ENCODE measurements around the gene ABR.
"Not testable (repeated sequence)": the region's sequence is repeated elsewhere in the genome, so short reads cannot be mapped to it uniquely, and the experiment has no call there.

Gene ABR

DNA sequence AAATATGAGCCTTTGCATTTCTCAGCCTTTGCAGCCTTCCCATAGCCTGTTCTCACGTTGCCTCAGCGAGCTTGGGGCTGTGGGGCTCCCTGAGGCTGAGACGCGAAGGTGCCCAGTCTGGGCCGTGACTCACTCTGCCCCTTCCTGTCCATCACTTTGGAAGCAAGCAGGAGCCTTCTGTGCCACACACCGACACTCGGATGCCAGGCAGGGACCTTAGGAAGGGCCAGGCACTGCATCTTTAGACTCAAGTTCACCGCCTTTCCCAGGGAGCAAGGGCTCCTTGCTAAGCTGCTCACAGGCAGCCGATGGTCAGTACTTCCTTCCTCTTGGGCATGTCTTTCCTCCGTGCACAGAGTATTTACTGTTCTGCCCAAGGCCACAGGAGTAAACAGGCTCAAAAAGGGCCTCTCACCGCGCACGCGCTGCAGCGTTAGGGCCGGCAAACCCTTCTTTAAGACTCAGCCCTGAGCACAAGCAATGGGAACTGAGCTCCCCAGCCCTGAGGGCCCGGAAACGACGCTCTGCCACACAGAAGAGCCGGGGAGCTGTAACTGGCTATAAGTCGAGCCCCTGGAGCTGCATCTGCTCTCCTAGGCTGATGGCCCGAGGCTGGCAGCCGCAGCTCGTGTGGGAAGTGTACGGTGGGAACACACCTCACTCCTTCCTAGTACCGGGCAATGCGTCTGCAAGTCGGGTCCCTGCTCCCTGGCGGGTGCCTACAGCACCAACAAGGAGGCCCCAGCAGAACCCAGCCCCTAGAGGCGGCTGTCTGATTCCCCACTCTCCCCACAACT, 175.6 kb downstream of the ABR start:
- DNase-seq = no peak

DNA sequence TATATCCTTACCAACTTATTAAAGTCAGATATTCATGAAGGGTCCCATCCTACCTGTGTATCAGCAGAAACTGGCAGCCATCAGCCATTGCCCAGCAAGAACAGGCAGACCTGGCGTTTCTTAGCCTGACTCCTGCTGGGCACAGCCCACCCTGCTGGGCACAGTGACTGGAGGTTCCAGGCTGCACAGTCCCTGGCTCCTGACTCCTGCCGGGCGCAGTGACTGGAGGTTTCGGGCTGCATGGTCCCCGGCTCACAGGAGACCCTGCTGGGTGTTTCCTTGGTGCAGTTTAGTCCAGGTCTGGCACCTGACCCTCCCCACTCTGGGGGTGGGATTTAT, 176.2 kb downstream of the ABR start:
- DNase-seq = no peak

DNA sequence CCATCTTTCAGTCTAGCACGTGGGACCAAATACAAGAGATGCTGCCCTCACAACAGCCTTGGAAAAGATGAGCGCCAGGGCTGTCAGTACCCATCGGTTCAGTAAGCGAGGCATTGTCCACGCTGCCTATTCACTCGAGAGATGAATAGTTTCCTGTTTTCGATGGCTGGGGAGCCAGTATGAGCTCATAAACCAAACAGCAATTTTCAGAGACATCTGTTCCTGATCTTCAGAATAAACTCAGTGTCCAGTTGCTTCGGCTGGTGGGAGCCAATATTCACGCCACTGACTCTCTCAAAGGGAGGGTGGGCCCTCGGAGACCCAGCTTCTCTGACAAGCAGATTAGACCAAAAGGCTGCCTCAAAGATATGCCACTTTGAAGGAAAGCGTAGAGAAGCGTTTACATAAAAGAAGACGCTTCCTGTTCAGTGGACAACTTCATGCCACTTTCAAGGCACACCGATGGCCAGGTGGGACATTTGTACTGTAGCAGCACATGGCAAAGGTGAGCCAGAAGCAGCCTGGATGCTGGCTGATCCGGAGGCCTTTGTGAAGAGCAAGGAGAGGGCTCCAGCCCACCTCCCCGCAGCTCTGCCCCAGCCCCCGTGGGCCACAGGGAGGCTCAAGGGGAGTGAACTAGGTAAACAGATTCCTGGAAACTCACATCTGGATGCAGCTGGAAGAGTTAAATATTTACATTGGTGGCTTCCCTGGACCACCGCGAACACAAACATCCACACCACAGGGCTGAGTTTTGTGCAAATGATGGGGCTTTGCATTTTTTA, 176.8 kb downstream of the ABR start:
- DNase-seq = no peak

DNA sequence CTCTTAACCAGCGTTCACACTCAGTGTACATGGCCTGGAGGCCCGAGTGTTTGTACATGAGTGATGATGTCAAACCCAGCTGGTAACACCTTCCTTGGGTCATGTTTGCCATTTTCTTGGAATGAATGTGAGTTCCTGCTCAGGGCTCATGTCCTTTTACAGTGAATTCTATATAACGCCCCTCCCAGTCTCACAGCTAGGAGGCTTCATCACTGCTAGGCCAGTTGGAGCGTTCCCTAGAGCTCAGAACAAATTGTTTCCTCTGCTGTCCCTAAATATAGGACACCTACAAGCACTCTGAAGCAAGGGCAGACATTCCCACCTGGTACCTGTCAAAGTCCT, 177.4 kb downstream of the ABR start:
- no peak for DNase-seq

DNA sequence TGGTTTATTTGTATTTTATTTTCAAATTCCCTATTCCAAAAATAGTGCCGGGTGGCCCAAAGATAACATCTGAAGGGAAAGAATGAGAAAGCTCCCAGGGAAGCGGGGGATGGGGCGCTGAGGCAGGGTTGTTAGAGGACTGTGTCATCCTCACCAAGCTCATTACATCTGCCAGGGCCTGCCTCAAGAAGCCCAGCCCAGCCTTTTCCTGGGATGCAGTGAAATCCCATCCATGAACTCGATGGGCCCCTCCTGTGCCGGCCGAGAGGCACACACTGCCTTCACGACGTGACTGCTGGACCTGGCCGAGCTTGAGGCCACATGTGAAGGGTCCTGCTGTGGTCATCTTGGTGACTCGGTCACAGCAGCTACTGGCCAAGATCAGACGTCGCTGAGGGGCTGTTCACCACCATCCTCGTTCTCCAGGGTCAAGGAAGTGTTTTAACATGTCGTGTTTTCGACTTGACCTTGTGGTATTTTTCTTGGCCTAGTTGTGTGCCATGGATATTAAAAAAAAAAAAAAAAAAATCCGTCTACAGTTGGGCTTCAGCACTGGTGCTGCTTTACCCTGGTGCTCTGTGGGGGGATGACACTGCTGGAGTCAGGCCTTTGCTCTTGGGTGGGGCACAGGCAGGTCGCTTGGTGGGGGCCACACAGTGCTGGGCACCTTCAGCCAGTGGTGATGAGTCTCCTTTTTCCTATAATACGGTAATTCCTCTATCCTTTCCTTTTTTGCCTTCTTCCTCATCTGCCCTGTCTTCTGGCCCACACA, 178.0 kb downstream of the ABR start:
- DNase-seq = no peak

DNA sequence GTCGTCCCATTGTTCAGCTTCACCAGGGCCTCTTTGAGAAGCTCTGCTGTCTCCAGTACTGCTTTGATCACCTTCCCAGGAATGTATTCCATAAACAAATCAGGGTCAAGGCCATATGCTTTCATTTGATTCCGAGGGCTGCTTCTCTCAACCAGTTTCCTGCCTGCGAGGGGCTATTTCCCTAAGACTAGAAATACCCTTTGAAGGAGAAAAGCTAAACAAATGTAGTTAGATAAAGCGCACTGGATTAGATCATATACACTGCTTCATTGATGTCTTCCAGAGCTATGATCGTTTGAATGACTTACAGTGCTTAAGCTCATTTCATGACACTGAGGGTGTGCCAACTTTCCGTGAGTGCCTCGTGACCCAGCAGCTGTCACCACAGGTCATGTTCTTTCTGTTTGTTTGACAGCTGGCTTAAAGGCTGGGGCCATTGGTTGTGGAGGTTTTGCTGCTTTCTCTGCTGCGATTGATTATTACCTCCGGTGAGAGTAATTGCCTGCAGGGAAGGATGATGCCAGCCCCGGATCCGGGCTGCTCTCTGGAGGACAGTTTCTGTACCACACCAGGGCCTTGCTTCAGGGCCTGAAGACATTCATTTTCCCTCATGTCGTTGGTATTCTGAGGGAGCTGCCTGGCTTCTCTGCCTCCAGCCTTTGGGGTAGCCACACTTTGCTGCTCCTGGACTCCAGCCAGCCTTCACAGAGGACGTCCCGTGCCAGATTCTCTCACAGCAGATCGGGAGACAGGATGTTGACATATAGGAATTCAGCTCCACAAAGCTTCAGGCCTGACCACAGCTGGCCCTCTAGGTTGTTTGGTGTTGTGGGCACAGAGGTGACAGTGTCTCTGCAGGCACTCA, 179.0 kb downstream of the ABR start:
- DNase-seq = no peak

DNA sequence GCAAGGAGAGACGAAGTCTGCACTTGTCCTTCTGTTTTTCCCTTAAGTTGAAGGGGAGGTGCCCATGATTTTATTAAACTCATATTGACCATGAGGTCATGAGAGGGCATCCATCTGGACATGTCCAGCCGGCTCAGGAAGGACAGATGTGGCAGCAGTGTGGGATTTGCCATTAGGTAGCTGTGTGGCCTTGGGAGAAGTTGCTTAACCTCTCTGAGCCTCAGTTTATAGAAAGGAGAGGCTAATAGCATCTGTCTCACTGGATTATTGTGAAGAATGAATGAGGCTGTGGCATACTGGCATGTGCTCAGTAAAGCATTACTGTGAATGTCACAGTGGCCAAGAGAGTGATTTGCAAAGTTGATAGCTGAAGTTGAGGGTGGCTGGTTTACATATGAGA, 181.7 kb downstream of the ABR start:
- DNase-seq = no peak

DNA sequence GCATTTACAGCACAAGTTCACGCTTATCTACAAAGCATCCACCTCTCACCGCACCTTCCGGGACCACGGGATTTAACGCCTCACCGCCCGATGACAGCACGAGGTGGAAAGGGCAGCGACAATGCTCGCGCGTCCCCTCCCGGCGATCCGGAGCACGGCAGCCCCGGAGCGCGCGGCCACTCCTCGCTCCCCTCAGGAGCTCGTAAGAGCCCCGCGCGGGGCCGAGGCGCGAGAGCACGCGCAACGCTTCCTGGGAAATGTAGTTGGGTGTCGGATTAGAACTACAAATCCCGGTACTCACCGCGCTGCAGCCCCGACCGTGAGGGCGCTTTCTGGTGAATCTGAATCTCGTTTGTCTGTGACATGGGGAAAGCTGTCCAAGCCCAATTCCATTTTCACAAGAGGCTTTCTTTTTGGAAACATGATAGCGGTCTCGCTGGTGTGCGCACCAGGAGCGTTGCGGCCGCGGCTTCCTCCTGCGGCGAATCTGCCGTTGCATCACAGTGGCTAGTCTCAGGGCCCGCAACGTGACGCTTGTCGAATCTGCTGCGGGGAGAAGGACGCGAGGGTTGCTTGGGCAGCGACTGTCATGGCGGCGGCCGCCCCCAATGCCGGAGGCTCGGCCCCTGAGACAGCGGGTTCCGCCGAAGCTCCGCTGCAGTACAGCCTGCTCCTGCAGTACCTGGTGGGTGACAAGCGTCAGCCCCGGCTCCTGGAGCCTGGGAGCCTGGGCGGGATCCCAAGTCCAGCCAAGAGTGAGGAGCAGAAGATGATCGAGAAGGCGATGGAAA, 183.0 kb downstream of the ABR start, which contains the start of gene TIMM22:
TSS of gene TIMM22 (plus strand) at position 576 of the 791 bp plus-strand sequence. CDS start at position 590, 14 bp downstream.
- peak; percentile 93 for DNase-seq

DNA sequence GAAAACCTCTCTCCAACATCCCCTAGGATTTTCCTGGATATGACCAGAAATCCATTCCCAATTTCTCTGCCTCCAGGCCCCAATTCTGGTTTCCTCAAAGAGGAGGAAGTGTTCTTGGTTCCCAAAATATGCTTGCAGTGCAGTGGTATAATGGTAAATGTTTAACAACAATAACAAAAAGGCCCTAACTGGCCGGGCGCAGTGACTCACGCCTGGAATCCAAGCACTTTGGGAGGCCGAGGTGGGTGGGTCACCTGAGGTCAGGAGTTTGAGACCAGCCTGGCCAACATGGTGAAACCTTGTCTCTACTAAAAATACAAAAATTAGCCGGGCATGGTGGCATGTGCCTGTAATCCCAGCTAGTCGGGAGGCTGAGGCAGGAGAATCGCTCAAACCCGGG, 184.5 kb downstream of the ABR start:
- not testable (repeated sequence) for DNase-seq

DNA sequence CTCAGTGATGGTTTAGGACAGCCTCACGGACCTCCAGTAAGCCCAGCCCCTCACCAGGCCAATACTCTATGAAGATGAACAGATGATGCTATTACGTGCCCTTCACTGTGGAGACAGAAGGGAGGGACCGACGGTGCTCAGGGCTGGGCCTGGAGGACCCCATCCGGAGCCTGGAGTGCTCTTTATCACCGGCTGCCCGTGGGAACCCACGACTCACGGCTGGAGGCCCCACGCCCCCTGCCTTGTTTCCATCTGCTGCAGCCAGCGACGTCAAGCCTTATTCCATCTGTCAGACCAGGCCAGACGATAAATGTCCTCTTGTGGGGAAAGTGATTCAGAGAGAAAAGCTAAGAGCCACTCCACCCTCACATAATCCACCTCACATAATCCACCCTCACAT, 186.8 kb downstream of the ABR start:
- DNase-seq = no peak

DNA sequence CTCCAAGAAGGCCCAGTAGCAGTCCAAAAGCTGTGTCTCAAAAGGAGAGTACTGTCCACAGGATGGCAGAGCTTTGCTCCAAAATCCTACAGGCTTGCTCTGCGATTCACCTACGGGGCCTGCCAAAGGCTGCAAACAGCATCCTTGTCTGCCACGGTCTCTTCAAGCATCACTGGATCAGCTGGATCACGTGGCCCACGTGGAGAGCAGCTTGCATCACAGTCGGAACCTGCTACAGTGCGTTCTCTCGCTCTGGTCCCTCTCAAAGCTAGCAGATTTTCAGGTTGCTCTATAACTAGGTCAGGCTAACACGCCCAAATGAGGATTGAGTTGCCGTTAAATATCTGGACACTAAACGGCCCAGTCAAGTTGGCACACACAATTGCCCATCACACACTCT, 191.2 kb downstream of the ABR start:
- DNase-seq = no peak

DNA sequence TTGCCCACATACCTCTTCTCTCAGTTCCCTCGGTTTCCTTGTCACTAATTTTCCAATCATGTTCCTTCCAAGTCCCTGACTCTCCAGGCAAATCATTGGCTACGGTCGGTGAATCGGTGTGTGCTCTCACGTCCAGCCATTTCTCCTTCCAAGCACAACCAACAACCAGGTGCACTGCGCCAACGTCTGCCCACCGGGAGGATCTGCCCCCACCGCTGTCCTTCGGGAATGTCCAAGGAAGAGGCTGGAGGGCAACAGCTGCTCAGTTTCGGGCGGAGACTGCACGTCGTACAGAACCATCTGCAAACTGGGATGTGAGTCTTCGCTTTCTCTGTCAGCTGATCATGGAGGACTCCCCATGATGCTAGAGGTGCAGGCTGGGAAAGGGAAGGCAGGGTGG, 191.8 kb downstream of the ABR start:
- no peak for DNase-seq

DNA sequence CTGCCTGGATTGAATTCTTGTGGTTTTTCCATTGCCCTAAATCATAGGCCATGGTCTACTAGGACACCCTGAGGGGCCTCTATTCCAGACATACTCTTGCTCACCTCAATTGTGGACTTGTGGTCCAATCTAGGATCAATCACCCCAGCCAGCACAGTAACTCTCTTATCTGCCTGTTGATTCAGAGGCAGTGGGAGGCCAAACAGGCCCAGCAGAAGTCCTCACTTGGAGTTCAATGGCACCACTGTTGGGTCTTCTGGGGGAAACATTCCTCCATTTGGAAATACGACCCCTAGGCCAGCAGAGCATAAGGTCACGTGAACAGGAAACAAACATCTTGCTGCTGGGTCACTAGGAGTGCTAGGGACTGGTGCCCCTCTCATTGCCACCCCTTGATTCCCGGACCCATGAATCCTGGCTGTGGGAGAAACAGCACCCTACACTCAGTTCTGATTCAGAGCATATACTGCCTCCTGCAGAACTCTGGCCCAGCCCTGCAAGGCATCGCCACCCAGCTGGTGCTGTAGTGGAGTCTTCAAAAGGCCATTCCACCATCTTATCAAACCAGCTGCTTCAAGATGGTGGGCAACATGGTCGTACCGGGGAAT, 193.4 kb downstream of the ABR start:
- no peak for DNase-seq

DNA sequence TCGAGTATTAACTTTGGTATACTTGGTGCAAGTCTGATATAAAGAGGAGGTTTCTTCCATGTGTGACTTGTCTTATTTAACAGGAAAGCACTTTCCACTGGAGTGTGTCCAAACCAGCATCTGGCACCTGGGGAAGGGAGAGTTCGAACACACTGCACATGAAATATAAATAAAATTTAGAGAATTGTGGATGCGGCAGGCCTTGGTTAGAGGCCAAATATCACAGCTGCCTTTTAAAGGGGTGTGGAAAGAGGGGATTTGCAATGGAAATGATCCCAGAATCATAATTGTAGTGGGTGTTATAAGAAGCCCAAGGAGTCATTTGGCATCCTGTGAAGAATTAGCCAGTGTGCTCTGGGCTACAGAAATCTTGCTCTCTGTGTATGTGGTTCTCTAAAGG, 195.9 kb downstream of the ABR start:
- DNase-seq = no peak

DNA sequence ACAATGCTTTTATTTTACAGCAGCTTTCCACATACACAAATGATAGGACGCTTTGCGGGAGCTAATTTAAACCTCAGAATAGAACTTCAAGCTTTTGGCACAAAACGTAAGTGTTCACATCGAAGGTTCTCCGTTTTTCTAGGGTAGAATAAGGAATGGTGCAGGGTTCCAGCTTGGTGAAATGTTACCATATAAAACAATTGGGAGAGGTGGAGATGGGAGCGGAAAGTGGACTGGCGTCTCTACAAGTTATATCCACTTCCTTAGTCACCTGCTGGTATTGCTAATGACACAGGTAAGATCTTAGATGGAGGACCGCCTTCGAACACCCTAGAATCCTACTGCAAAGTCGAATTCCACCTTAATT, 198.5 kb downstream of the ABR start:
- no peak for DNase-seq

DNA sequence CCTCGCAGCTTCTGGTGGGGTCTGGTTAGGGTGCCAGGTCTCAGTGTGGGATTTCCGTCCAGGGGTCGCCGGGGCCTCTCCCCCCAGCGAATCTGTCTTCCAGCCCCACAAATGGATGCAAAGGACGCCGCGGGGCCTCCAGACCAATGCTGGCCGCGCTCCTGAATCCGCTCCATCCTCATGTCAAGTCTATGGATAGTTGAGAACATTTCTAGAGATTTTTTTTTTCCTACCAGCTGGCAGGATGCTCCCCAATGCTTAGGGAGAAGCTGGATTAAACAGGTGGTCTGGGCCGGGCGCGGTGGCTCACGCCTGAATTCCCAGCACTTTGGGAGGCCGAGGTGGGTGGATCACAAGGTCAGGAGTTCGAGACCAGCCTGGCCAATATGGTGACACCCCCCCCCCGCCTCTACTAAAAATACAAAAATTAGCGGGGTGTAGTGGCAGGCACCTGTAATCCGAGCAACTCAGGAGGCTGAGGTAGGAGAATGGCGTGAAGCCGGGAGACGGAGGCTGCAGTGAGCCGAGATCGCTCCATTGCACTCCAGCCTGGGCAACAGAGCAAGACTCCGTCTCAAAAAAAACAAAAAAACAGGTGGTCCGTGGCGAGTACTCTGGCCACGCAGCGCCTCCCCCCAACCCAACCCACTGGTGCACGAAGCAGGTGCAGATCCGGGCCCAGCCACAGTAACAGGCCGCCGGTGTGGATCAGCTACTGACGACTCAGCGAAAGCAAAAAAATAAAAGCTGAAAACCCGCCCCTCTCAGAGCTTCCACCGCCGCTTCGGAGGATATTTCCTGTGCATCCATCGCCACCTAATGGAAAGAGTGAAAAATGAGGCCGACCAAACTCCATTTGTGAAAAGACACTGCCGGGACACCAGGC, 199.1 kb downstream of the ABR start:
- peak; percentile 85 for DNase-seq

DNA sequence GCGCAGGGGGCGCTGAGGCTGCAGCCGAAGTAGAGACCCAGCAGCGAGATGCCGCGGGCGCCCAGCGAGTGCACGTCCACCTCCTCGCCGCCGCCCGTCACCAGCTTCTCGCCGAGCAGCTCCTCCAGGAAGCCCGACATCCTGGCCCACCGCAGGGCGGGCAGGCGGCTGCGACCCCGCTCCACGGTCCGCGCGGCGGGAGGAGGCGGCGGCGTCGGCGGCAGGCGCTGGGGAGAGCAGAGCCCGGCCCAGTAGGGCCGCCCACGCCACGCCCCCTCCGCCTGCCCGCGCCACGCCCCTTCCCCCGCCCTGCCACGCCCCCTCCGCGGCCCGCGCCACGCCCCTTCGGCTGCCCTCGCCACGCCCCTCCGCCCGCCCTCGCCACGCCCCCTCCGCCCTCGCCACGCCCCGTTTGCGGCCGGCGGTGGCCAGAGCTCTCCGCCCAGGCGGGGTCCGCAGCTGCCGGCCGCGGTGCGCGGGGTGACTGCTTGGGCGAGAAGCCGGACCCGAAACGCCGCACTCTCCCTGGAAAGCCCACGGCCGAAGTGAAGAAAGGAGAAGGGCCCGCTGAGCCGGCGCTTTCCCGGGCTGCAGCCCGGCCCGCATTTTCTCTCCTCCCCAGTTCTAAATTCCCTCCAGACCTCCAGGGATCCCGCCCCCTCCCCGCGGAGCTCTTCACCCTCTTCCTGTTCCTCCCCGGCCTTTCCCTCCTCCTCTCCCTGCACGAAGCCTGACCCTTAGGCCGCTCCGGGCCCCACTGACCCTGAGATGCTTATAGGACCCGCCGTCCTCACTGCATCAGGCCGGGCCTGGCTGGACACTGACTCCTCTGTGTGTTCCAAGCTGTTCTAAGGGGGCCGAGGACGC, 200.0 kb downstream of the ABR start, which contains the start of gene NXN:
TSS of gene NXN (minus strand) at position 238 of the 867 bp plus-strand sequence.
- peak; percentile 88 for DNase-seq

DNA sequence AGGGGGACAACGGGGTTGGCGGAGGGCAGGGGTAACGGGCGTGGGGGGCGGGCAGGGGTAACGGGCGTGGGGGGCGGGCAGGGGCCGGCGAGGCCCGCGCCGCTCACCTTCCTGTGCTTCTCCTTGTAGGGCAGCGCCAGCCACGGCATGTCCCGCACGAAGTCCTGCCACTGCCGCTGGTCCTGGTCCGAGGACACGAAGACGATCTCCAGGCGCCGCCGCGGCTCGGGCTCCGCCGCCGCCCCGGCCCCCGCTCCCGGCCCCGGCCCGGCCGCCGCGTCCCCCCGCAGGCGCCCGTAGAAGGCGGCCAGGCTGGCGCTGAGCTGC, 200.6 kb downstream of the ABR start:
- DNase-seq = no peak
